Hepatocyte (in vitro differentiated cells): Measurements from ENCODE around the gene ITM2C. TPM values are rescaled to one million over a fixed set of nuclear protein-coding genes. Genes with fewer than 3 reads are reported as not detected.

Experiments used
- DNase-seq: peaks from one replicate; pipeline ENCODE4 v3.0.0-alpha.2; 2016; ENCODE audit warnings: low spot score
- H2AFZ ChIP-seq: fragments of 200-600 bp; sonication (generic); 2 replicates; pipeline ENCODE4 v1.6.0; 2016; ENCODE audit warnings: antibody characterized with exemption, mild to moderate bottlenecking
- H3K27ac ChIP-seq: fragments of 200-600 bp; sonication (generic); 2 replicates; pipeline ENCODE4 v1.5.1; 2016; ENCODE audit warnings: mild to moderate bottlenecking
- H3K27me3 ChIP-seq: fragments of 200-600 bp; sonication (generic); 2 replicates; pipeline ENCODE4 v1.6.1; 2016
- H3K36me3 ChIP-seq: fragments of 200-600 bp; sonication (generic); replicated peaks from 2 replicates; pipeline ENCODE4 v1.5.1; 2016; ENCODE audit warnings: low read depth; ENCODE audit not compliant: insufficient read depth
- H3K4me1 ChIP-seq: fragments of 200-600 bp; sonication (generic); 2 replicates; pipeline ENCODE4 v1.5.1; 2016; ENCODE audit warnings: mild to moderate bottlenecking, moderate library complexity; ENCODE audit not compliant: insufficient read depth
- H3K4me2 ChIP-seq: fragments of 200-600 bp; sonication (generic); 2 replicates; pipeline ENCODE4 v1.6.0; 2016
- H3K4me3 ChIP-seq: fragments of 200-600 bp; sonication (generic); 2 replicates; pipeline ENCODE4 v1.5.1; 2016; ENCODE audit warnings: mild to moderate bottlenecking
- H3K79me2 ChIP-seq: fragments of 200-600 bp; sonication (generic); 2 replicates; pipeline ENCODE4 v1.6.0; 2017; ENCODE audit warnings: mild to moderate bottlenecking
- H3K9me2 ChIP-seq: fragments of 200-600 bp; sonication (generic); replicated peaks from 2 replicates; pipeline ENCODE4 v1.6.0; 2017; ENCODE audit warnings: mild to moderate bottlenecking; ENCODE audit not compliant: insufficient read depth
- H3K9me3 ChIP-seq: fragments of 200-600 bp; sonication (generic); 2 replicates; pipeline ENCODE4 v1.5.1; 2016; ENCODE audit warnings: low read depth, mild to moderate bottlenecking
- H4K20me1 ChIP-seq: fragments of 200-600 bp; sonication (generic); 2 replicates; pipeline ENCODE4 v1.6.0; 2016; ENCODE audit warnings: mild to moderate bottlenecking; ENCODE audit not compliant: insufficient read depth, poor library complexity, severe bottlenecking
- CTCF ChIP-seq: fragments of 200-600 bp; sonication (generic); IDR thresholded peaks from 2 replicates; pipeline ENCODE4 v1.5.1; 2016; ENCODE audit warnings: antibody characterized with exemption, mild to moderate bottlenecking; ENCODE audit not compliant: poor library complexity
- EZH2 ChIP-seq: fragments of 200-600 bp; sonication (generic); IDR thresholded peaks from 2 replicates; pipeline ENCODE4 v1.6.1; 2016; ENCODE audit warnings: antibody characterized with exemption, mild to moderate bottlenecking, borderline replicate concordance
- EZH2phosphoT487 ChIP-seq: fragments of 200-600 bp; sonication (generic); IDR thresholded peaks from one replicate; pipeline ENCODE4 v1.6.1; 2018; ENCODE audit warnings: antibody characterized with exemption, mild to moderate bottlenecking, low read depth, moderate library complexity; ENCODE audit not compliant: unreplicated experiment, severe bottlenecking
- WGBS: methylation state at CpG from one replicate; pipeline ENCODE4 v1.1.6; 2016; ENCODE audit warnings: low lambda C conversion rate; ENCODE audit errors: missing lambda C conversion rate; 5-methylcytosine and 5-hydroxymethylcytosine counted together
- polyA plus RNA-seq: library from polyadenylated mRNA; unstranded; fragments of >200 nt; fragmentation: Nextera tagmentation; extraction: Ambion mirVana; gene quantifications from 2 replicates; pipeline ENCODE4 v1.2.1, GENCODE V29; 2016
- total RNA-seq: library from RNA; depleted of rRNA; stranded (reverse); fragments of >200 nt; gene quantifications from 2 replicates; pipeline ENCODE4 v1.2.3, GENCODE V29; 2014

ITM2C gene
- total and polyA plus RNA-seq, 2 experiments from 2014 or later = 485 to 537 TPM

- H3K36me3 ChIP-seq = no peaks in the 10 kb centered on the region
- H3K27me3 ChIP-seq = no peaks in the 10 kb centered on the region
- no peak overlapping the region for H3K4me2 ChIP-seq
- H2AFZ ChIP-seq = no peak overlapping the region
- DNase-seq = no peak
- H3K9me2 ChIP-seq = no peaks in the 10 kb centered on the region
- no peaks in the 10 kb centered on the region for H3K4me1 ChIP-seq
- H3K4me3 ChIP-seq = no peak overlapping the region
- H3K27ac ChIP-seq = no peak overlapping the region
- no peaks in the 10 kb centered on the region for H3K79me2 ChIP-seq
- H4K20me1 ChIP-seq = no peaks in the 10 kb centered on the region
- TF ChIP-seq CTCF (no peak), EZH2phosphoT487 (no peak), EZH2 (no peak)
- no peaks in the 10 kb centered on the region for H3K9me3 ChIP-seq
- WGBS = 81% methylated on average over 13 of the region's 14 CpGs
These were observed 21.9 kb downstream of the ITM2C start for GRCh38 chr2:230886671-230887071.

- no peaks in the 10 kb centered on the region for H3K27me3 ChIP-seq
- no peak overlapping the region for H3K4me3 ChIP-seq
- H3K9me3 ChIP-seq = no peaks in the 10 kb centered on the region
- 73% methylated on average over 7 of the region's 7 CpGs for WGBS
- no peaks in the 10 kb centered on the region for H3K4me1 ChIP-seq
- no peaks in the 10 kb centered on the region for H3K9me2 ChIP-seq
- no peak overlapping the region for H3K4me2 ChIP-seq
- no peak for DNase-seq
- H4K20me1 ChIP-seq = no peaks in the 10 kb centered on the region
- TF ChIP-seq EZH2 (no peak), EZH2phosphoT487 (no peak), CTCF (no peak)
- no peak overlapping the region for H2AFZ ChIP-seq
- no peaks in the 10 kb centered on the region for H3K79me2 ChIP-seq
- H3K36me3 ChIP-seq = no peaks in the 10 kb centered on the region
- H3K27ac ChIP-seq = no peak overlapping the region
These were observed 22.6 kb downstream of the ITM2C start for GRCh38 chr2:230887342-230887741.

- no peak for DNase-seq
- H3K4me1 ChIP-seq = no peaks in the 10 kb centered on the region
- TF ChIP-seq EZH2phosphoT487 (no peak), CTCF (no peak), EZH2 (no peak)
- H3K4me3 ChIP-seq = no peak overlapping the region
- H4K20me1 ChIP-seq = no peaks in the 10 kb centered on the region
- no peak overlapping the region for H3K27ac ChIP-seq
- H3K79me2 ChIP-seq = no peaks in the 10 kb centered on the region
- 98% methylated on average over 14 of the region's 14 CpGs for WGBS
- H3K9me2 ChIP-seq = no peaks in the 10 kb centered on the region
- H2AFZ ChIP-seq = no peak overlapping the region
- H3K9me3 ChIP-seq = no peaks in the 10 kb centered on the region
- H3K4me2 ChIP-seq = no peak overlapping the region
- no peaks in the 10 kb centered on the region for H3K27me3 ChIP-seq
- no peaks in the 10 kb centered on the region for H3K36me3 ChIP-seq
These were observed 24.2 kb downstream of the ITM2C start for GRCh38 chr2:230888824-230889400.
